Pancreas (tissue), 10 donors: Measurements from ENCODE around the gene FHOD3. TPM values are rescaled to one million over a fixed set of nuclear protein-coding genes. Genes with fewer than 3 reads are reported as not detected.

Source experiments
- ATAC-seq, 4 donors: fragments of 200-7000 bp; cut with Tn5 transposase; one replicate each; pipeline versions ENCODE4 v1.8.0 to v1.9.1; 2020; ENCODE audit warnings: mild to moderate bottlenecking in 4 of 4, moderate library complexity in 4 of 4
- DNase-seq, 6 donors: peaks; one replicate each; pipeline ENCODE4 v3.0.0-alpha.2; 2020
- FAIRE-seq: peaks from 2 replicates; lab custom pipeline; 2012; peaks lifted over from hg19 to GRCh38; lab: Jason Lieb, UNC
- H3K27ac ChIP-seq, 4 donors: fragments of 200-600 bp; sonication (generic); 1 replicate in 3 of 4; 2 replicates in 1 of 4; pipeline versions ENCODE4 v1.5.0 to v1.8.0; 2020
- H3K27me3 ChIP-seq, 4 donors: fragments of 200-600 bp; one replicate each; pipeline ENCODE4 v1.8.0; 2021
- H3K36me3 ChIP-seq, 3 donors: fragments of 200-600 bp; sonication (generic) in 1 of 3; one replicate each; pipeline versions ENCODE4 v1.5.0 to v1.8.0; 2020 to 2021
- H3K4me1 ChIP-seq, 3 donors: fragments of 200-600 bp; one replicate each; pipeline ENCODE4 v1.8.0; 2021
- H3K4me3 ChIP-seq, 4 donors: fragments of 200-600 bp; sonication (generic) in 2 of 4; one replicate each; pipeline versions ENCODE4 v1.5.0 to v1.8.0; 2020 to 2021
- H3K9me3 ChIP-seq, 4 donors: fragments of 200-600 bp; one replicate each; pipeline ENCODE4 v1.8.0; 2021
- CTCF ChIP-seq, 4 donors: fragments of 200-600 bp; sonication (generic) in 3 of 4; IDR thresholded peaks; one replicate each; pipeline versions ENCODE4 v1.5.0 to v1.8.0; 2021; ENCODE audit warnings: antibody characterized with exemption in 4 of 4
- WGBS, 2 donors: extraction: QIAGEN DNeasy Blood & Tissue Kit; methylation state at CpG; one replicate each; pipeline ENCODE4 v1.1.7; 2013; 5-methylcytosine and 5-hydroxymethylcytosine counted together
- intact Hi-C, 3 donors: fragments of 100-400 bp; cut with DNase I; formaldehyde crosslinking; loops; one replicate each; pipeline versions ENCODE4 v1.11.1 to v1.14.2; 2022
- polyA plus RNA-seq, 2 donors: library from polyadenylated mRNA; stranded (reverse); fragments of 200-250 nt; gene quantifications; one replicate each; pipeline ENCODE4 v1.2.3, GENCODE V29; 2013
- total RNA-seq, 6 donors: library from RNA; stranded (reverse); fragmentation: NEBNext Ultra II Directional in 4 of 6; extraction: Animal tissue kit (Norgen Biotek cat#: 25700) in 4 of 6; gene quantifications; one replicate each; pipeline versions ENCODE4 v1.2.1 to v1.2.4, GENCODE V29; 2021 to 2023
- donor health status: healthy with polysubstance abuse.
- donor health status: DM: no; HTN: no; CAD: no; lungs with moderate emphysema.
- donor health status: DM: no; HTN: no; CAD: no.
- donor health status: control.
- donor health status: control.
- donor health status: Bipolar disorder and iron deficiency.
- donor health status: DM: yes; HTN: yes; CAD: no.
- donor health status: DM: no; HTN: no; CAD: no.
- donor health status: DM: no; HTN: no; CAD: no.
- donor health status: DM: yes; HTN: yes; CAD: no.

FHOD3 gene
- total and polyA plus RNA-seq, 8 donors = 0.25 to 4.3 (median 1.2) TPM

GRCh38 chr18:36685580-36685979, 388.1 kb downstream of the FHOD3 start:
- DNase-seq = no peak

GRCh38 chr18:36688020-36688965, 390.8 kb downstream of the FHOD3 start:
- ATAC-seq (peak; percentile 56 to 94 (median 90)), DNase-seq (peak in 5 of 6 donors; percentile 30 to 74 (median 59)), FAIRE-seq (no peak)
- WGBS, 2 donors = 66 to 69% methylated on average over 3 of the region's 3 CpGs
- Histone ChIP-seq H3K36me3 (no peaks in the 10 kb centered on the region), H3K4me1 (no peaks in the 10 kb centered on the region), H3K27me3 (no peaks in the 10 kb centered on the region), H3K4me3 (no peak overlapping the region), H3K9me3 (no peaks in the 10 kb centered on the region), H3K27ac (no peak overlapping the region)
- intact Hi-C loops = loop anchor here in 2 of 3 donors (5.0 to 10.0 kb wide), 2 partner anchors 77 to 119 kb away; no protein-coding TSS in a partner anchor
- TF ChIP-seq CTCF (IDR thresholded peaks at IDR 0.05) = peak; percentile 65 to 85 (median 78)

More at GRCh38 chr18:36685580-36685979, 388.1 kb downstream of the FHOD3 start:
- no peak for FAIRE-seq
- TF ChIP-seq CTCF (IDR thresholded peaks at IDR 0.05) = no peak
- no peak for ATAC-seq
- H3K27me3 ChIP-seq = no peaks in the 10 kb centered on the region
- no peaks in the 10 kb centered on the region for H3K4me1 ChIP-seq
- no peaks in the 10 kb centered on the region for H3K36me3 ChIP-seq
- WGBS, 2 donors = 86 to 92% methylated on average over 2 of the region's 2 CpGs
- intact Hi-C loops = loop anchor here in 2 of 3 donors (5.0 to 10.0 kb wide), 2 partner anchors 79 to 122 kb away; no protein-coding TSS in a partner anchor
- no peaks in the 10 kb centered on the region for H3K9me3 ChIP-seq
- no peak overlapping the region for H3K4me3 ChIP-seq
- no peak overlapping the region for H3K27ac ChIP-seq

GRCh38 chr18:36692371-36692770, 394.9 kb downstream of the FHOD3 start:
- Histone ChIP-seq H3K36me3 (no peaks in the 10 kb centered on the region), H3K4me1 (no peaks in the 10 kb centered on the region), H3K4me3 (no peak overlapping the region), H3K27ac (no peak overlapping the region), H3K27me3 (no peaks in the 10 kb centered on the region), H3K9me3 (no peaks in the 10 kb centered on the region)
- intact Hi-C loops = no loop called here
- 69 to 78% methylated on average over 2 of the region's 2 CpGs for WGBS, 2 donors
- FAIRE-seq (no peak), ATAC-seq (no peak), DNase-seq (no peak)
- no peak for TF ChIP-seq CTCF (IDR thresholded peaks at IDR 0.05)

GRCh38 chr18:36692921-36693332, 395.4 kb downstream of the FHOD3 start:
- H3K27ac ChIP-seq = no peak overlapping the region
- intact Hi-C loops = no loop called here
- H3K36me3 ChIP-seq = no peaks in the 10 kb centered on the region
- no peaks in the 10 kb centered on the region for H3K9me3 ChIP-seq
- ATAC-seq = no peak
- no peaks in the 10 kb centered on the region for H3K4me1 ChIP-seq
- no peaks in the 10 kb centered on the region for H3K27me3 ChIP-seq
- no peak overlapping the region for H3K4me3 ChIP-seq
- no peak for DNase-seq
- FAIRE-seq = no peak
- no peak for TF ChIP-seq CTCF (IDR thresholded peaks at IDR 0.05)
- 56 to 78% methylated on average over 9 of the region's 9 CpGs for WGBS, 2 donors
